GM18909 (cell line): ENCODE results near the gene RBX1.
"Not testable (repeated sequence)": the region's sequence is repeated elsewhere in the genome, so short reads cannot be mapped to it uniquely, and the experiment has no call there.

Experiments used
- ATAC-seq: cut with Tn5 transposase; IDR thresholded peaks from one replicate; pipeline ENCODE4 v1.9.1; 2021; ENCODE audit warnings: mild to moderate bottlenecking; ENCODE audit not compliant: unreplicated experiment, poor library complexity

The RBX1 gene

GRCh38 chr22:40950962-40951794 lies at the start of gene RBX1:
Gene RBX1 (plus strand): TSS chr22:40951378. CDS start chr22:40951399, 21 bp downstream.
- ATAC-seq = peak; percentile 78

GRCh38 chr22:40904101-40904500 lies 47.1 kb upstream of the RBX1 start:
- no peak for ATAC-seq

GRCh38 chr22:40908895-40909294 lies 42.3 kb upstream of the RBX1 start:
- ATAC-seq = no peak

- no peak for ATAC-seq
Observed at GRCh38 chr22:40911772-40912171, 39.4 kb upstream of the RBX1 start.

- not testable (repeated sequence) for ATAC-seq
Observed at GRCh38 chr22:40912987-40913386, 38.2 kb upstream of the RBX1 start.

GRCh38 chr22:40919446-40919845 lies 31.7 kb upstream of the RBX1 start:
- no peak for ATAC-seq

GRCh38 chr22:40920526-40920925 lies 30.7 kb upstream of the RBX1 start:
- no peak for ATAC-seq

- ATAC-seq = no peak
Observed at GRCh38 chr22:40922484-40923303, 28.5 kb upstream of the RBX1 start.

- no peak for ATAC-seq
Observed at GRCh38 chr22:40928657-40929056, 22.5 kb upstream of the RBX1 start.

GRCh38 chr22:40932396-40932795 lies 18.8 kb upstream of the RBX1 start:
- ATAC-seq = no peak

GRCh38 chr22:40939202-40939601 lies 12.0 kb upstream of the RBX1 start:
- ATAC-seq = no peak

GRCh38 chr22:40951795-40952605 lies 822 bp downstream of the RBX1 start:
- no peak for ATAC-seq

GRCh38 chr22:40953471-40953870 lies 2.3 kb downstream of the RBX1 start:
- ATAC-seq = no peak

- no peak for ATAC-seq
Observed at GRCh38 chr22:40954113-40954512, 2.9 kb downstream of the RBX1 start.

- no peak for ATAC-seq
Observed at GRCh38 chr22:40955571-40955970, 4.4 kb downstream of the RBX1 start.

GRCh38 chr22:40957601-40958000 lies 6.4 kb downstream of the RBX1 start:
- no peak for ATAC-seq

GRCh38 chr22:40958299-40958698 lies 7.1 kb downstream of the RBX1 start:
- no peak for ATAC-seq

GRCh38 chr22:40960145-40960544 lies 9.0 kb downstream of the RBX1 start:
- no peak for ATAC-seq

- ATAC-seq = no peak
Observed at GRCh38 chr22:40965936-40966725, 15.0 kb downstream of the RBX1 start.

- no peak for ATAC-seq
Observed at GRCh38 chr22:40966726-40967085, 15.5 kb downstream of the RBX1 start.
